Right cardiac atrium (tissue), 5 donors: Measurements from ENCODE around the gene COQ10A. TPM values are rescaled to one million over a fixed set of nuclear protein-coding genes. Genes with fewer than 3 reads are reported as not detected.

ENCODE experiments used
- ATAC-seq, 2 donors: fragments of 200-7000 bp; cut with Tn5 transposase; one replicate each; pipeline versions ENCODE4 v1.8.0 to v1.9.1; 2020; ENCODE audit warnings: moderate library complexity in 2 of 2, mild to moderate bottlenecking in 1 of 2
- DNase-seq, 3 donors: peaks; one replicate each; pipeline ENCODE4 v3.0.0-alpha.2; 2020
- H3K27ac ChIP-seq: one replicate; pipeline ENCODE4 v1.5.1; 2013; ENCODE audit warnings: mild to moderate bottlenecking, low read length, control low read depth, moderate library complexity
- H3K27me3 ChIP-seq: one replicate; pipeline ENCODE4 v1.6.1; 2013; ENCODE audit not compliant: control insufficient read depth, insufficient read depth
- H3K4me1 ChIP-seq: one replicate; pipeline ENCODE4 v1.6.1; 2013; ENCODE audit warnings: low read length; ENCODE audit not compliant: control insufficient read depth, insufficient read depth
- H3K4me3 ChIP-seq: one replicate; pipeline ENCODE4 v1.5.1; 2013; ENCODE audit warnings: low read length, control low read depth
- H3K9me3 ChIP-seq: one replicate; pipeline ENCODE4 v1.6.1; 2013; ENCODE audit warnings: low read length; ENCODE audit not compliant: control insufficient read depth
- WGBS: extraction: QIAGEN DNeasy Blood & Tissue Kit; methylation state at CpG from one replicate; pipeline ENCODE4 v1.1.7; 2013; 5-methylcytosine and 5-hydroxymethylcytosine counted together
- intact Hi-C, 4 donors: fragments of 100-400 bp; cut with DNase I; formaldehyde crosslinking; loops; one replicate each; pipeline versions ENCODE4 v1.11.0 to v1.14.0; 2022 to 2023
- polyA plus RNA-seq: library from polyadenylated mRNA; stranded (reverse); fragments of 200-250 nt; gene quantifications from one replicate; pipeline ENCODE4 v1.2.3, GENCODE V29; 2013
- total RNA-seq, 4 donors: library from RNA; stranded (reverse); fragmentation: NEBNext Ultra II Directional; extraction: Animal tissue kit (Norgen Biotek cat#: 25700); gene quantifications; one replicate each; pipeline ENCODE4 v1.2.1, GENCODE V29; 2021
- donor health status: healthy with polysubstance abuse.
- donor health status: DM: no; HTN: yes; CAD: no.
- donor health status: DM: no; HTN: no; CAD: no.
- donor health status: DM: no; HTN: yes; CAD: no; lungs with severe emphysema.
- donor health status: DM: yes; HTN: yes; CAD: no.

COQ10A gene
- total and polyA plus RNA-seq, 5 donors: 98.5 to 166 (median 117) TPM

GRCh38 chr12:56229082-56229481 lies 37.7 kb upstream of the COQ10A start:
- WGBS: 76% methylated on average over 7 of the region's 7 CpGs
- intact Hi-C loops: loop anchor here in 1 of 4 donors (2.0 kb wide), 1 partner anchor 16 kb away; no protein-coding TSS in a partner anchor
- DNase-seq: no peak
- Histone ChIP-seq H3K27ac (no peak overlapping the region), H3K4me1 (no peaks in the 10 kb centered on the region), H3K9me3 (no peaks in the 10 kb centered on the region), H3K4me3 (no peak overlapping the region), H3K27me3 (no peaks in the 10 kb centered on the region)
- no peak for ATAC-seq

GRCh38 chr12:56229916-56230431 lies 36.8 kb upstream of the COQ10A start, which contains the start of gene SLC39A5:
TSS of gene SLC39A5 (plus strand) at chr12:56230051. CDS start at chr12:56231275, 1,224 bp downstream.
- H3K4me1 ChIP-seq: no peaks in the 10 kb centered on the region
- intact Hi-C loops: loop anchor here in 1 of 4 donors (2.0 kb wide), 1 partner anchor 15 kb away; no protein-coding TSS in a partner anchor
- no peak for ATAC-seq
- no peaks in the 10 kb centered on the region for H3K27me3 ChIP-seq
- H3K9me3 ChIP-seq: no peaks in the 10 kb centered on the region
- 78% methylated on average over 4 of the region's 4 CpGs for WGBS
- H3K27ac ChIP-seq: no peak within 1 kb of the TSS
- no peak within 1 kb of the TSS for H3K4me3 ChIP-seq
- DNase-seq: no peak

- no peak overlapping the region for H3K4me3 ChIP-seq
- peak; percentile 21 to 55 for ATAC-seq
- 74% methylated on average over 8 of the region's 8 CpGs for WGBS
- H3K27me3 ChIP-seq: no peaks in the 10 kb centered on the region
- no peak overlapping the region for H3K27ac ChIP-seq
- no peak for DNase-seq
- intact Hi-C loops: no loop called here
- H3K4me1 ChIP-seq: no peaks in the 10 kb centered on the region
- no peaks in the 10 kb centered on the region for H3K9me3 ChIP-seq
These were observed 36.1 kb upstream of the COQ10A start for GRCh38 chr12:56230432-56231183.

GRCh38 chr12:56231184-56231582 lies 35.6 kb upstream of the COQ10A start:
- DNase-seq (no peak), ATAC-seq (peak in 1 of 2 donors; percentile 5)
- H3K4me3 ChIP-seq: no peak overlapping the region
- WGBS: 89% methylated on average over 11 of the region's 11 CpGs
- no peak overlapping the region for H3K27ac ChIP-seq
- H3K9me3 ChIP-seq: no peaks in the 10 kb centered on the region
- intact Hi-C loops: no loop called here
- H3K27me3 ChIP-seq: no peaks in the 10 kb centered on the region
- no peaks in the 10 kb centered on the region for H3K4me1 ChIP-seq

- intact Hi-C loops: no loop called here
- ATAC-seq (no peak), DNase-seq (no peak)
- Histone ChIP-seq H3K27me3 (no peaks in the 10 kb centered on the region), H3K27ac (no peak overlapping the region), H3K4me3 (no peak overlapping the region), H3K9me3 (no peaks in the 10 kb centered on the region), H3K4me1 (no peaks in the 10 kb centered on the region)
- WGBS: 58% methylated on average over 16 of the region's 16 CpGs
These were observed 31.9 kb upstream of the COQ10A start for GRCh38 chr12:56234746-56235436.

- DNase-seq: no peak
- intact Hi-C loops: no loop called here
- H3K27ac ChIP-seq: no peak overlapping the region
- H3K4me1 ChIP-seq: no peaks in the 10 kb centered on the region
- H3K4me3 ChIP-seq: no peak overlapping the region
- WGBS: 93% methylated on average over 6 of the region's 6 CpGs
- H3K27me3 ChIP-seq: no peaks in the 10 kb centered on the region
- no peak for ATAC-seq
- no peaks in the 10 kb centered on the region for H3K9me3 ChIP-seq
These were observed 30.7 kb upstream of the COQ10A start for GRCh38 chr12:56236091-56236490.

GRCh38 chr12:56236985-56237384 lies 29.8 kb upstream of the COQ10A start:
- intact Hi-C loops: no loop called here
- 59% methylated on average over 5 of the region's 5 CpGs for WGBS
- no peak for DNase-seq

GRCh38 chr12:56237552-56237951 lies 29.2 kb upstream of the COQ10A start:
- Histone ChIP-seq H3K27ac (no peak overlapping the region), H3K4me3 (no peak overlapping the region), H3K9me3 (no peaks in the 10 kb centered on the region), H3K4me1 (no peaks in the 10 kb centered on the region), H3K27me3 (no peaks in the 10 kb centered on the region)
- intact Hi-C loops: no loop called here
- no peak for ATAC-seq
- no peak for DNase-seq
- 80% methylated on average over 11 of the region's 11 CpGs for WGBS

More at GRCh38 chr12:56236985-56237384, 29.8 kb upstream of the COQ10A start:
- H3K9me3 ChIP-seq: no peaks in the 10 kb centered on the region
- ATAC-seq: peak in 1 of 2 donors; percentile 15
- no peak overlapping the region for H3K27ac ChIP-seq
- no peaks in the 10 kb centered on the region for H3K27me3 ChIP-seq
- H3K4me3 ChIP-seq: no peak overlapping the region
- H3K4me1 ChIP-seq: no peaks in the 10 kb centered on the region

GRCh38 chr12:56241424-56242303 lies 25.1 kb upstream of the COQ10A start:
- intact Hi-C loops: no loop called here
- no peaks in the 10 kb centered on the region for H3K27me3 ChIP-seq
- 73% methylated on average over 9 of the region's 9 CpGs for WGBS
- no peak overlapping the region for H3K27ac ChIP-seq
- DNase-seq (no peak), ATAC-seq (no peak)
- H3K4me1 ChIP-seq: no peaks in the 10 kb centered on the region
- H3K4me3 ChIP-seq: no peak overlapping the region
- H3K9me3 ChIP-seq: no peaks in the 10 kb centered on the region

- ATAC-seq (no peak), DNase-seq (peak in 1 of 3 donors; percentile 41)
- WGBS: 90% methylated on average over 13 of the region's 13 CpGs
- no peak overlapping the region for H3K27ac ChIP-seq
- no peaks in the 10 kb centered on the region for H3K4me1 ChIP-seq
- intact Hi-C loops: no loop called here
- no peaks in the 10 kb centered on the region for H3K27me3 ChIP-seq
- H3K9me3 ChIP-seq: no peaks in the 10 kb centered on the region
- H3K4me3 ChIP-seq: no peak overlapping the region
These were observed 23.8 kb upstream of the COQ10A start for GRCh38 chr12:56242986-56243385.
